HG02973 (cell line): ENCODE data around the gene GNG14.
"Not testable (repeated sequence)": the region's sequence is repeated elsewhere in the genome, so short reads cannot be mapped to it uniquely, and the experiment has no call there.

Source experiments
- ATAC-seq: cut with Tn5 transposase; IDR thresholded peaks from one replicate; pipeline ENCODE4 v1.9.1; 2021; ENCODE audit warnings: moderate library complexity; ENCODE audit not compliant: unreplicated experiment

GNG14 gene

GRCh38 chr19:12666265-12667048, 21.3 kb upstream of the GNG14 start, which contains the start of the genes MAN2B1 and WDR83:
TSS of gene MAN2B1 (minus strand) at chr19:12666742. CDS start at chr19:12666701, 41 bp downstream.
TSS of gene WDR83 (plus strand) at chr19:12666807. CDS start at chr19:12669791, 2,984 bp downstream.
- ATAC-seq = no peak

GRCh38 chr19:12667731-12668302, 20.0 kb upstream of the GNG14 start:
- ATAC-seq = no peak

- ATAC-seq = no peak
Measured at GRCh38 chr19:12668346-12668745, 19.5 kb upstream of the GNG14 start.

- ATAC-seq = no peak
Measured at GRCh38 chr19:12668932-12669269, 18.9 kb upstream of the GNG14 start.

- no peak for ATAC-seq
Measured at GRCh38 chr19:12669270-12670158, 18.3 kb upstream of the GNG14 start.

- no peak for ATAC-seq
Measured at GRCh38 chr19:12670159-12670928, 17.5 kb upstream of the GNG14 start.

GRCh38 chr19:12672744-12673143, 15.1 kb upstream of the GNG14 start:
- no peak for ATAC-seq

- no peak for ATAC-seq
Measured at GRCh38 chr19:12675399-12675798, 12.4 kb upstream of the GNG14 start.

- ATAC-seq = no peak
Measured at GRCh38 chr19:12675940-12676339, 11.9 kb upstream of the GNG14 start.

GRCh38 chr19:12676384-12676792, 11.4 kb upstream of the GNG14 start:
- ATAC-seq = no peak

- ATAC-seq = no peak
Measured at GRCh38 chr19:12676928-12677327, 10.9 kb upstream of the GNG14 start.

GRCh38 chr19:12678039-12678438, 9.8 kb upstream of the GNG14 start:
- not testable (repeated sequence) for ATAC-seq

- no peak for ATAC-seq
Measured at GRCh38 chr19:12680034-12680433, 7.8 kb upstream of the GNG14 start.

GRCh38 chr19:12681074-12681987, 6.5 kb upstream of the GNG14 start, which contains the start of gene DHPS:
TSS of gene DHPS (minus strand) at chr19:12681880. CDS start at chr19:12681766, 114 bp downstream.
- peak; percentile 59 for ATAC-seq

- ATAC-seq = no peak
Measured at GRCh38 chr19:12685831-12686230, 2.0 kb upstream of the GNG14 start.

- no peak for ATAC-seq
Measured at GRCh38 chr19:12689012-12689411, 1.2 kb downstream of the GNG14 start.

GRCh38 chr19:12689581-12690216, 1.9 kb downstream of the GNG14 start:
- no peak for ATAC-seq

GRCh38 chr19:12692960-12693359, 5.2 kb downstream of the GNG14 start:
- no peak for ATAC-seq

- ATAC-seq = no peak
Measured at GRCh38 chr19:12694641-12695040, 6.8 kb downstream of the GNG14 start.
